ENCODE data around the gene MCM10. TPM values are rescaled to one million over a fixed set of nuclear protein-coding genes. Genes with fewer than 3 reads are reported as not detected.

Gene MCM10
- total RNA-seq, 1 donor from 2014 or later, result 31.7 TPM

DNA sequence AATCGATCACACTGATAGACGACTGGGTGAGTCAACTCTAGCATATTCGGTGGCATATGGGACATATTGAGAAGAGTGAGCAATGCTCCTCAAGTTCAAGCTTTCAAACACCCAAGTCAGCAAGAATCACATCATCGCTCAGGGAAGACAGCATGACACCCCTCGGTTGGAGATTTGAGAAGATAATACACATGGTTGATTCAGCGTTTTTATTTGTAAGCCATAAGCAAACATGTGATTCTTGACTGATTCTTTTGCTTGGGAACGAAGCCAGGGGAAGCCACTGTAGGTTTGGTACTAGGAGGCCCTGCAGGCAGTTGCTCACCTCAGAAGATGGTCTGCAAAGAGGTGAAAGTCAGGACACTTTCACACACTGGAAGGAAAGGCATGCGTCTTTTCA lies 60.2 kb downstream of the MCM10 start:
- H3K4me1 Mint-ChIP-seq (ENCODE audit: unreplicated experiment), result peaks cover 5% of the 10 kb centered on the region
- no peak overlapping the region for H3K4me3 Mint-ChIP-seq
- H3K9me3 Mint-ChIP-seq, result peaks cover 4% of the 10 kb centered on the region
- peaks cover 5% of the 10 kb centered on the region for H3K36me3 Mint-ChIP-seq
- TF ChIP-seq, protein P1, sequence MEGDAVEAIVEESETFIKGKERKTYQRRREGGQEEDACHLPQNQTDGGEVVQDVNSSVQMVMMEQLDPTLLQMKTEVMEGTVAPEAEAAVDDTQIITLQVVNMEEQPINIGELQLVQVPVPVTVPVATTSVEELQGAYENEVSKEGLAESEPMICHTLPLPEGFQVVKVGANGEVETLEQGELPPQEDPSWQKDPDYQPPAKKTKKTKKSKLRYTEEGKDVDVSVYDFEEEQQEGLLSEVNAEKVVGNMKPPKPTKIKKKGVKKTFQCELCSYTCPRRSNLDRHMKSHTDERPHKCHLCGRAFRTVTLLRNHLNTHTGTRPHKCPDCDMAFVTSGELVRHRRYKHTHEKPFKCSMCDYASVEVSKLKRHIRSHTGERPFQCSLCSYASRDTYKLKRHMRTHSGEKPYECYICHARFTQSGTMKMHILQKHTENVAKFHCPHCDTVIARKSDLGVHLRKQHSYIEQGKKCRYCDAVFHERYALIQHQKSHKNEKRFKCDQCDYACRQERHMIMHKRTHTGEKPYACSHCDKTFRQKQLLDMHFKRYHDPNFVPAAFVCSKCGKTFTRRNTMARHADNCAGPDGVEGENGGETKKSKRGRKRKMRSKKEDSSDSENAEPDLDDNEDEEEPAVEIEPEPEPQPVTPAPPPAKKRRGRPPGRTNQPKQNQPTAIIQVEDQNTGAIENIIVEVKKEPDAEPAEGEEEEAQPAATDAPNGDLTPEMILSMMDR (conservative IDR thresholded peaks at IDR 0.05), result no peak
- no peak for DNase-seq (ENCODE audit: extremely low spot score, unreplicated experiment)
- no peaks in the 10 kb centered on the region for H3K27me3 Mint-ChIP-seq
- H3K27ac Mint-ChIP-seq, result no peak overlapping the region

DNA sequence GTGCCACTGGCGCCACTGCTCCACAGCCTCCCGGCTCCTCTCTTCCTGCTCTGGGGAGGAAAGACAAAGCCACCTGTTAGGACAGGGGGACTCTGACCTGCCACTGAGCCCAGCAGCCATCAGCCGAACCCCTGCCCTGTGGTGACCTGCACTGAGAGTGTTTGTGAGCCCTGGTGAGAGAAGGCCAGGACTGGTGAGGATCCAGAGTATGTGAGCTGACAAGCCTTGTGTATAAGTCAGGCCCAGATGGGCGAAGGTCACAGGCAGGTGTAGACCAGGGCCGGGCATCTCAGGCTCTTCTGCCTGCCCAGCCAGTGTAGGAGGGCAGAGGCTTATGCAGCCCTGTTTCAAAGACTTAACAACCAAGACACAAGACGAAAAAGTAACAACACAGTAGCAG lies 60.8 kb downstream of the MCM10 start:
- H3K36me3 Mint-ChIP-seq, result peaks cover 5% of the 10 kb centered on the region
- TF ChIP-seq, protein P1 (conservative IDR thresholded peaks at IDR 0.05), result no peak

GRCh38 chr10:13222566-13222965 lies 61.2 kb downstream of the MCM10 start:
- TF ChIP-seq, protein P1 (conservative IDR thresholded peaks at IDR 0.05), result no peak
- Mint-ChIP-seq H3K36me3 (peaks cover 5% of the 10 kb centered on the region), H3K9me3 (peaks cover 4% of the 10 kb centered on the region), H3K27me3 (no peaks in the 10 kb centered on the region), H3K4me3 (no peak overlapping the region), H3K27ac (no peak overlapping the region), H3K4me1 (ENCODE audit: unreplicated experiment) (peaks cover 5% of the 10 kb centered on the region)
- DNase-seq (ENCODE audit: extremely low spot score, unreplicated experiment), result no peak

More for the DNA sequence above, 60.8 kb downstream of the MCM10 start:
- peaks cover 4% of the 10 kb centered on the region for H3K9me3 Mint-ChIP-seq
- no peak overlapping the region for H3K4me3 Mint-ChIP-seq
- no peak overlapping the region for H3K27ac Mint-ChIP-seq
- H3K27me3 Mint-ChIP-seq, result no peaks in the 10 kb centered on the region
- peaks cover 5% of the 10 kb centered on the region for H3K4me1 Mint-ChIP-seq (ENCODE audit: unreplicated experiment)
- DNase-seq (ENCODE audit: extremely low spot score, unreplicated experiment), result no peak

DNA sequence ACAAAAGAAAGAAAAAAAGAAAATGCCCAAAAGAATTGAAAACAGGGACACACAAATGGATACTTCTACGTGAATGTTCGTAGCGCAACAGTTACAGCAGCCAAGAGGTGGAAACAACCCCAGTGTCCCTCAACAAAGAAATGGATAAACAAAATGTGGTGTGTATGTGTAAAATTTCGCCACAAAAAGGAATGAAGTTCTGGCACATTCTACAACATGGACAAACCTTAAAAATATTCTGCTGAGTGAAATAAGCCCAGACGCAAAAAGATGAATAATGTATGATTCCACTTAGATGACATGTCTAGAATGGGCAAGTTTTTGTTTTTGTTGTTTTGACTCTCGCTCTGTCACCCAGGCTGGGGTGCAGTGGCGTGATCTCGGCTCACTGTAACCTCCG lies 61.9 kb downstream of the MCM10 start:
- peaks cover 4% of the 10 kb centered on the region for H3K9me3 Mint-ChIP-seq
- DNase-seq (ENCODE audit: extremely low spot score, unreplicated experiment), result no peak

DNA sequence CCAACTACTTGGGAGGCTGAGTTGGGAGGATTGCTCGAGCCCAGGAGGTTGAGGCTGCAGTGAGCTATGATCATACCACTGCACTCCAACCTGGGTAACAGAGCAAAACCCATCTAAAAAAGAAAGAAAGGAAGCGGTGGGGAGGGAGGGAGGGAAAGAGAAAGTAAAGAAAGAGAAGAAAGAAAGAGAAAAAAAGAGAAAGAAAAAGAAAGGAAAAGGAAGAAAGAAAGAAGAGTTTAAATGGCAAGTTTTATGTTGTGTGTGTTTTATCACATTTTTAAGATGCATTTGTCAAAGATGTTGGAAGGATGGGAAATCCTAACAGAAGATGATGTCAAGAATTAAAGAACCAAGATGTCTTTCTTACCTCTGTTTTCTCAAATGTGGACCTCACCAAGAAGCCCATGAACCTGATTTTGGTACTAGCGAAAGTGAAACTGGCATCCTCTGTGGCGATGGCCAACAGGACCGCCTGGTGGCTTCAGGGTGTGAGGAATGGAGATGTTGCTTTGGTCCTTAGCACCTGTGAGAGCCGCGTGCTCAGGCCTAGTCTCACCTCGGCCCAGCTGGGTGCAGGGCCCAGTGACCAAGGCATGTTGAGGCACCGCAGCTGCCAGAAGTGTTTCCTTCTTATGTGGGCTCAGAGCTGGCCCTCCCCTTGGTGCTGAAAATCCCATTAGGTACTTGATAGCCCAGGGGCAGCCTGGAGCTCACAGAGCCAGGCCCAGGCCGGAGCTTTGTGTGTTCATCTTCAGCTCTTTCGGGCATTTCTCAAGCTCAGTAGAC lies 63.0 kb downstream of the MCM10 start:
- peaks cover 3% of the 10 kb centered on the region for H3K4me1 Mint-ChIP-seq (ENCODE audit: unreplicated experiment)
- no peak overlapping the region for H3K4me3 Mint-ChIP-seq
- no peaks in the 10 kb centered on the region for H3K27me3 Mint-ChIP-seq
- H3K36me3 Mint-ChIP-seq, result peaks cover 3% of the 10 kb centered on the region
- DNase-seq (ENCODE audit: extremely low spot score, unreplicated experiment), result no peak
- no peak overlapping the region for H3K27ac Mint-ChIP-seq
- TF ChIP-seq, protein P1 (conservative IDR thresholded peaks at IDR 0.05), result no peak
- H3K9me3 Mint-ChIP-seq, result peaks cover 3% of the 10 kb centered on the region

More for the DNA sequence above, 61.9 kb downstream of the MCM10 start:
- TF ChIP-seq, protein P1 (conservative IDR thresholded peaks at IDR 0.05), result no peak
- Mint-ChIP-seq H3K27ac (no peak overlapping the region), H3K4me1 (ENCODE audit: unreplicated experiment) (peaks cover 5% of the 10 kb centered on the region), H3K36me3 (peaks cover 5% of the 10 kb centered on the region), H3K4me3 (no peak overlapping the region), H3K27me3 (no peaks in the 10 kb centered on the region)

All from type B pancreatic cell (in vitro differentiated cells).